GM18498 (cell line): ENCODE results near the gene MREG.

Experiments
- ATAC-seq: cut with Tn5 transposase; IDR thresholded peaks from one replicate; pipeline ENCODE4 v1.9.1; 2021; ENCODE audit warnings: mild to moderate bottlenecking, moderate library complexity; ENCODE audit not compliant: unreplicated experiment

Gene MREG

DNA sequence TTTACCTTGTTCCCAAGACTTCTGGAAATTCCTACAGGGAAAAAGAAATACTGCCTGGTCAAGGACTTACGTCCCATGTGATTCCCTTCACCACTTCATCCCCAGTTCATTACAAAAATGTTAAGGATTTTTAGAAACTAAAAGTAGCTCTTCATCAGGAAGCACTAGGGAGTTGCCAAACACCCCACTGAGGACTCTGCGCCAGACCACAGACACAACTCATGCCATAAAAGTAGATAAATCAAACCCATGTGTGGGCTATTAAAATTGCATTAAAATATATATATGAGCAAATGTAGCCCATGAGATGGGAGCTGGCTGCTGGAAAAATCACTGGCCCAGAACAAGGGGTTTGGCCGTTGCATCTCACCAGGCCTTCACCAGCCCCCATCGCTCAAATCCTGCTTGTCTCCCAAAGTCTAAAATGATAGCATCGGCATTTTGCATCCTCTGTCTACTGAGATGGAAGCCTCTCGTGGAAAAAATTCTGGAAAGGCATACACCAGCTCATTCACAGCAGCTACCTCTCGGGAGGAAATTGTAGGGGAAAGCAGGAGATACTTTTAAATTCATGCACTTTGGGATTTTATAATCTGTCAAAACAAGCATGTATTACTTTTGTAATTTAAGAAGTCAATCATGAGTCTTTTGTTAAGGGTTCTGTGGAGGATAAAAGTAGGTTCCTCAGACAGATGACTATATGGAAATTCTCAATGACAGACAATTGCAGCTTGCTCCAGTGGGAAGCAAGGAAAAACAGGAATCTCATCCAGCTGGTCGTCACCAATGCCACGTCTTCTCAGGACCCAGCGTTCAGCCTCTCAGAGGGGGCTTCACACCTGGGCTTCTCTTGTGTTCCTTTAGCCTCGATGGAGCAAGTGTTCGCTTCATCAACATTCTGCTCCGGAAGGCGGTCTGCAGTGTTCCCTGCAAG is 113.9 kb downstream of the MREG start:
- ATAC-seq = no peak

- ATAC-seq = no peak
Measured at GRCh38 chr2:215898363-215898762, 115.0 kb downstream of the MREG start.

GRCh38 chr2:215896921-215897320 is 116.4 kb downstream of the MREG start:
- ATAC-seq = no peak

DNA sequence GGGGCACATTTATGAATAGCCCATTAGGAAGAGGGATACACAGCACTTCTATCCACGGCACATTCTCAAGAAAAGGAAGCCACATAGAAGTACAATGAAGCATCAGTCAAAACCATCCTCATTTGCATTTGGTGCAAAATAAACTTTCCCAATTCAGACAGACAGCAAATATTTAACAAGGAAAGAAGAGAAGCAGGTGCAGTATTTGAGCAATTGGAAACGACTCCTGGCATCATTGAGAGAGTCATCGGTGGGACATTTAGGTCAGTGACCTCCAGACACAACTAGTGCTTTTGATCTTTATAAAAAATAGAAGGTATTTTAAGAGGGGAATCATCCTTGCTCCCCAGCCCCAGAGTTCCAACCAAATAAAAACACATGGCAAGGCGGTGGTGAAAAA is 118.0 kb downstream of the MREG start:
- no peak for ATAC-seq
